GM18517 (cell line): Measurements from ENCODE around the gene MYO1G.

Experiments
- ATAC-seq: cut with Tn5 transposase; IDR thresholded peaks from one replicate; pipeline ENCODE4 v1.9.1; 2021; ENCODE audit warnings: mild to moderate bottlenecking, moderate library complexity; ENCODE audit not compliant: unreplicated experiment

The MYO1G gene

DNA sequence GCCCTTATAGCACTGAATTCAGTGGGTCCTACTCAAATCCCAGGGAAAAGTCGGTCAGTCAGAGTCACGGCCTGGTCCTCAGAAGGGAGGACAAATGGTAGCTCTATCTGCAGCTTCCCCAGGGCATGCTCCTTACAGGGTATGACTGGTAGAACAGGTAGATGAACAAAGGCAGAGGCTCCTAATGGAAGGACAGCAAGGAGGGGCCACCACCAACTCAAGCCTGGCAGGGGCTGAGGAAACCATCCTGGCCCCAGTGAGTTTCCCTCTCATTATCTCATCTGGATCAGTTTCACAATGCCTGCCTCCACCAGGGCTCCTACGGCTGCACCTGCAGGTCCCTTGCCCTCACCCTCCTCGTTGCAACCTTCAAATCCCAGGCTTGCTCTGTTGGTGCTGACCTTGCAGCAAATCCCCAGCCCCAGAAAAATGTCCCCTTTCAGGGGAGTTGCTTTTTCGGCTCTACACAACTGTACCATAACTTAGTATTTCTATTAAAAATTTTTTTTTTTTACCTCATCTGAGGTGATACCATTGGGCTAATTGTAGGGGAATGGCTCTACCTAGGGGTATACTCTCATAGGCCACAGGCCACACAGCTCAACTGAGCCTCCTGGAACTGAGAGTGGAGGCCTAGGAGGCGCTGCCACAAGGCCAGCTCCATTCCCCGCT is 2.4 kb upstream of the MYO1G start:
- peak; percentile 2 for ATAC-seq

DNA sequence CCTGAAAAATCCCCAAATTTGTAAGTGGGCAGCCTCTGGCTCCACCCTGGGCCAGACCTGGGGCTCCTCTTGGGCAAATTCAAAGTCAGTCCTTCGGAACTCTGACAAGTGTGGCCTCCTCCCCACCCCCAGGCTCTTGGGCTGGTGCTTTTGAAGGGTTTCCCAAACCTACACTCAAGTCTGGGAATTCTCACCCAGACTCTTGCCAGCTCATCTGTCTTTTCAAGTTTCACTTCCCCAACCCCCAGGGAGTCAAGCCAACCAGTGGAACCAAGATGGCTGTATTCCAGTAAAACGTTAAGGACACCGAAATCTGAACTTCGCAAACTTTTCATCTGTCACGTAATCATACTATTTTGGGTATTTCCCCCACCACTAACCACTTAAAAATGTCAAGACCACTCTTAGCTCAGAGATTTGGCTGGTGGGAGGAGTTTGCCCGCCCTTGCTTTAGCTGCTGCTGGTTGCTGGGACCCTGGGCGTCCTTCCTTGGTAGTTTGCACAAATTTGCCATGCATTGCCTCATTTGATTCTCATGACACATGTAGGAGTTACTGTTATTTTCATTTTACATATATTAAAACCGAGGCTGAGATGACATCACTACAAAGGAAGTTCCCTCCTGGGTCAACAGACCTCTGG is 1.7 kb upstream of the MYO1G start:
- peak; percentile 46 for ATAC-seq

DNA sequence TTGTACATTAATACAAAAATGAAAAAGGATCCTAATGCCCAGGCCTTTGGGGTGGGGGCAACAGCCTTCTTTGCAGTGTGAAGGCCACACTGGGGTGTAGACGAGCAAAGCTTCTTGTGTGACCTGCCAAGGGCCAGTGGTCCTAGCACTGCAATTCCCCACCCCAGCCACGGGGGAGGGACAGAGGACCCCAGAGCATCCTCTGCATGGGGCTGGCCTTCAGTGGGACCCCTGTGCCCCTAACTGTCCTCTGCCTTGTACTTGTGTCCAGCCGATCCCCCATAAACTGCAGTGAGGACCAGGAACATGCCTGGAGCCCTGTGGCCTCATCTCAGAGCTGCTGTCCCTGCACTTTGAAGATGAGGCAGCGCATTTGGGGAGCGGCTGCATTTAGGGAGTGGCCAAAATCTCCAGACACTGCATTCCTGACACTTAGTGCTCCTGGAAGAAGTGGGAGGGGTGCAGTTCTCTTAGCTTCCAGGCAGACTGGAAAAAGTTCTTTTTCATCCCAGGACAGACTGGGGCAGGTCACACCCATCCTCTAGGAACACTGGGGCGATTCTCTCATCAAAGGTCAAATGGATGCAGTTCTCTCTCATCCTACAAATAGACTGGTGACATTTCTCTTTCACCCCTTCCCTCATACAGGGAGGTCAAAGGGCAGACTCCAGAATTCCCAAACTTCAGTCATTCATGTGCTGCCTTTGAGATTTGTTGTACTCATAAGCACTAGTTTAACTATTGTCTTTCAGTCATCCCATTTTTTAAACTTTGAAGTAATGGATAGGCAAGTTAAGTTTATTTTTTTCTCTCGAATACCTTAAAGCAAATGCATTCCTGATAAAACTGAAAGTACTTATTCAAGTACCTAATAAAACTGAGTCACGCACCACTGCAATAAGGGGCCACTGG is 922 bp upstream of the MYO1G start:
- ATAC-seq = peak; percentile 9

DNA sequence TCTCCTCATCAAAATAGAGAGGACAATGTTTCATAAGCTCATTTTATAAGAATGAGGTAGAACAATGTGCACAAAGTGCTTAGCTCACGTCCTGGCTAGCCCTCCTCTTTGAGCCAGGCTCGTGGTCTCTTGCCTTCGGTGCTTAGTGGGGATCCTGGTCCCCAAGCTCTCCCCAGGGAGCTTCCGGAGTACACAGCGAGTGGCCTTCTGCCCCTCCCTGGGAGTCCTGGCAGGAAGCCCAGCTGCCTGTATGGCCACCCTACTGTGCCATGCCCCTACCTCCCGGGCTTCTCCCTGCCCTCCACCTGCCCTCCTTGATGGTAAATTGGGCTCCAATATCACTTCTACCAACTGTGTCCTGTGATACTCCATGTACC is 868 bp downstream of the MYO1G start:
- no peak for ATAC-seq

DNA sequence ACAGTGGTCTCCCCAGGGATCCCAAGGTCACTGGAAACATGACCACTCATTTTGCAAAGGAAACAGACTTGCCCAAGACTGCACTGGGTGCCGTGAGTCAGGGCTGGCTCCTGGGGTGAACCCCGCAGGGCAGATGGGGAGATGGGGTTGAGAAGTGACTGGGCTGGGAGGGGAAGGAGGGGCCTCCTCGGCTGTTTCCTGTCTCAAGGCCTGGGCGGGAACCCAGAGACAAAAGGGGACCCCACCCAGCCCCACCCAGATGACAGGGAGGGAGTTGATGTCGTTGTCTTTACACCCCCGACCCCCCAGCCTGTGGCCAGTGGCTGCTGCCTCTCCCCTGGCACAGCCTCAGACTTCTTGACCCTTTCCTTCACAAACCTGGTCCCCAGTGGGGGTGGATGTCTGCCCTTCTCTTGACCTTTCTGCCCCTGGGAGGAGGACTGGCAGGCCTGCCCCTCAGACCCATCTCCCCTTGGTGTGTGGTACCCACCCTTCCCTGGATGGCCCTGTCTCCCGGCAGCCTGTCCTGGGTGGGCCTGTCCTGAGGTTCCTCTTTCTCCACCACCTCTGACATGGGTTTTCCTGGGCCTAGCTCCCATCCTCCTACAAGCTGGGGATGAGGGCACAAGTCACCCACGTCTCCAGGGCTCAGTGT is 1.4 kb downstream of the MYO1G start:
- no peak for ATAC-seq

DNA sequence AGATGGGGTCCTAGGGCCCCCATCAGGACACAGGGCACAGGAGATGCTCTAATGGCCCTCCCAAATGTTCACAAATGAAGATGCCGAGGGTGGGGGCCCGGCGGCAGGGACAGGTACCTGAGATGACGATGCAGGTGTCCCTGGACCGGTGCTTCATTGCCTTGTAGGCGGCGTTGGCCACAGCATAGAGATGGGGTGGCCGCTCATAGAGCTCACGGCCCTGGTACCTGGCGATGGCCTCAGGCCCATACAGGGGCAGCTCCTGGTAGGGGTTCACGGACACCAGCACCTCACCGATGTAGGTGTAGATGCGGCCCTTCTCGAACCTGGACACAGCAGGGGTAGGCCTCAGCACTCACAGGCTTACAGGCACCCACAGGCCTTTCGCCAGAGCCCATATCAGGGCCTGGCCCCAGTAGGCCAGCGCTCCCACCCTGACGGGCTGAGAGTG is 2.0 kb downstream of the MYO1G start:
- ATAC-seq = no peak

DNA sequence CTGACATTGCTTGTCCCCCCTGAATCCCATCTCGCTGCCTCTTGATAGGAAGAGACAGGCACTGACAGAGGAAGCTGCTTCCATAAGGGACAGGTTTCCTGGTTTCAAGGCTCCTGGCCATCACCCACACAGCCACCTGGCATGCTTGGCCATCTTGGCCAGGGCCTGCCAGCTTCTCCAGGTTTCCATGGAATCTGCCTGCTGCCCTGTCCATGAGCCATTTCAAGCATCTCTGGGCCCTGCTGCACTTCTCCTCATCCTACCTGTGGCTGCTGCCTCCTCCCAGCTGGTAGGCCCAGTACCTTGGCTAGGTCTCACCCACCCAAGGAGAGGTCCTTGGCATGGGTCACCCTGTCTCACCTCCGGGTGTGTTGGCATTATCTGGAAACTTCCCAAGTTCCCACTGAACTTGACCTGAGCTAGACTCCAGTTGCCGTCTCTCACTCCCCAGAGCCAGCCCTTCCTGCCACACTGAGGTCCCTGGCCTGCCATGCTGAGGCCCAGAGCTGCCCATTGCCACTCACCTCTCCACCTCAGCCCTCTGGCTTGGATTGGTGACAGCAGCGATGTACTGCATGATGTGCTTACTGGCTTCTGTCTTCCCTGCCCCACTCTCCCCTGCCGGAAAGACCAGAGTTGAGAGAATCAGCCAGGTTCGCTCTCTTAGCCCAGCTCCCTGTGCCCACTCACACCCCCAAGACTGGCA is 2.6 kb downstream of the MYO1G start:
- no peak for ATAC-seq

DNA sequence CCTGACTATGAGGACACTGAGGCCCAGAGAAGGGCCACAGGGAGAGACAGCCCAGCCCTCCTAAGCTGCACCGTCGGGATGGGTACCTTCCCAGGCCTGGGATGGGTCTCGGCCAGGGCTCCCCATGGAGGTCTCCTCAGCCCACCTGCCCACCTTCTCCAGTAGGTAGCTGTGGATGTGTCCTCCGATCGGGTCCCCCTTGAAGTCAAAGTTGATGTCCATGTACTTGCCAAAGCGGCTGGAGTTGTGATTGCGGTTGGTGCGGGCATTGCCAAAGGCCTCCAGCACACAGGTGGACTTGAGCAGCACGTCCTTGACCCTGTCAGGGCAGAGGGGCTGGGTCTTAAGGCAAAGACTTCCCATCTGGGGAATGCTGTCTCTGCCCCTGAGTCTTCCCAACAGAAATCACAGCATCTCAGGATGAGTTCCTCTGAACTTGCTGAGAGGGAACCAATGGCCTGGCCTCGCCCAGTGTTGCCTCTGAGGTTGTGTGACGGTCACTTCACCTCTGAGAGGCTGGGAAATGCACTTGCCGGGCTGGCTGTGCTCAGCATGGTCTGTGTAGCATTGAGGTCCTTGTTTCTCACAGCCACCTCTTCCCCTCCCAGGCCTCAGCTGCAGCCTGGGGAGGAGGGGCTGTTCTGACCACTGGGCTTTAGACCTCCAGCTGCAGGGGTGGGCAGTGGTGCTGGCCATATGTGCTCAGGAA is 3.3 kb downstream of the MYO1G start:
- no peak for ATAC-seq

DNA sequence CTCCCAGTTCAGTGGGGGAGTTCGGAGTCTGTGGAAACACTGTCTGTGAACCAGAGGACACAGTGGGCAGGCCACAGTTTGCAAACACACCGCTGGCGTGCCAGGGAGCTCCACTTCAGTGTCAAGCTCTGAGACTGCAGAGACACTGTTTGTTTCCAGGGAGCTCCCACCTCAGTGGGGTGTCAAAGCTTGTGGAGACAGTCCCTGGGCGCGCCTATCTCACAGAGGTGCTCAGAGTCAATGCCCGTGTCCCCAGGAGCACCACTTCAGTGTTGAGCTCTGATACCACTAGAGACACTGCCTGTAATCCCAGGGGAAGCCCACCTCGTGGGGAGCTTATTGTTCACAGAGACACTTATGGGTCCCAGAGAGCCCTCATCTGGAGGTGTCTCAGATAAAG is 4.3 kb downstream of the MYO1G start:
- ATAC-seq = no peak

DNA sequence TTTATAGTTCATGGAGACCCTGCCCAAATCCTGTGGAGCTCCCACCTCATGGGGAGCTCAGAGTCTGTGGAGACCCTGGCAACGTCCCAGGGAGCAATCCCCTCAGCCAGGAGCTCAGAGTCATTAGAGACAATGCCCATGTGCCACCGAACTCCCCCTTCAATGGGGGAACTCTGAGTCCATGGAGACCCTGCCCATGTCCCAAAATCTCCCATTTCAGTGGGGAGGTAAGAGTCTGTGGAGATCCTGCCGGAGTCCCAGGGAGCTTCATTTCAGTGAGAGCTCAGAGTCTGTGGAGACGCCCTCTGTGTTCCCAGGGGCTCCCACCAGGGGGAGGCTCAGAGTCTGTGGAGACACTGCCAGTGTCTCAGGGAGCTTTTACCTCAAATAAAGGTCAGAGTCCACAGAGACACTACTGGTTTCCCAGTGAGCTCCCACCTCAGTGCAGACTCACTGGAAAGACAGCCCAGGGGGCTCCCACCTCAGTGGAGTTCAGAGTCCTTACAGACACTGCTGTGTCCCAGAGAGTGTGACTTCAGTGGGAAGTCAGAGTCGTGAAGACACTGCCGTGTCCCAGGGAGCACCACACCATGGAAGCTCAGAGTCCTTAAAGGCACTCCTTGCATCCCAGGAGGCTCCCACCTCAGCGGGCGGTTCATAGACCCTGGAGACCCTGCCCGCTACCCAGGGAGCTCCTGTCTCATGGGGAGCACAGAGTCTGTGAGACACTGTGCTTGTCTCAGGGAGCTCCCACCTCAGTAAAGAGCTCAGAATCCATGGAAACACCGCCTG is 5.0 kb downstream of the MYO1G start:
- no peak for ATAC-seq

DNA sequence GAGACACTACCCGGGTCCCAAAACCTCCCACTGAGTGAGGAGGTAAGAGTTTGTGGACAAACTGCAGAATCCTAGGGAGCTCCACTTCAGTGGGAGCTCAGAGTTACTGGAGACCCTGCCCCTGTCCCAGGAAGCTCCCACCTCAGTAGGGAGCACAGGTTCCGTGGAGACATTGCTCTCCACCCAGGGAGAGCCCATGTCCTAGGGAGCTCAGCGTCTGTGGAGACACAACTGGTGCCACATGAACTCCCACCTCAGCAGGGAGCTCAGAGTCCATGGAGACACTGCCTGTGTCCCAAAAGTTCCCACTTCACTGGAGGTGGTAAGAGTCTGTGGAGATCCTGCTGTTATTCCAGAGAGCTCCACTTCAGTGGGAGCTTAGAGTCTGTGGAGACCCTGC is 6.3 kb downstream of the MYO1G start:
- no peak for ATAC-seq

DNA sequence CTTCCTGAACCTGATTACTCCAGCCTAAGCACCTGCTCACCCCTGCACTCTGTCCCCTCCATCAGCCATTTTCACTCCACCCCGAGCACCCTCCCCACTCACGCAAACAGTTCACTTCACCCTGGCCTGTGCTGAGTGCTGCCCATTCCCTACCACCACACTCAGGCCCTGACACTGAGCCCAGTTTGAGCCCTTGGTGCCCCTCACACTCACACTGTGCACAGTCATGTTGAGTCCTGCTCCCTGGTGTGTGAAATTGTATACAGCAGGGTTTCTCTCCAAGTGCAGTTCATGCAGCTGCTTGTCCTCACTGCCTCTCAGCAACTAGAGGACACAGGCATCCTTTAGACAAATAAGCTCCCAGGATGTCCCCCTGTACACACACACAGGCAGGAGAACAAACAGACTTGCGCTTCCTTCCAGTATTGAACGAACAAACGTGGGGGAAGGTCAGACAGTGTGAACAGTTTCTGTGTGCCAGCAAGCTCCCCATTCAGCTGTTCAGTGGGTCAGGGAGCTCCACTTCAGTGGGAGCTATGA is 6.8 kb downstream of the MYO1G start:
- ATAC-seq = no peak

DNA sequence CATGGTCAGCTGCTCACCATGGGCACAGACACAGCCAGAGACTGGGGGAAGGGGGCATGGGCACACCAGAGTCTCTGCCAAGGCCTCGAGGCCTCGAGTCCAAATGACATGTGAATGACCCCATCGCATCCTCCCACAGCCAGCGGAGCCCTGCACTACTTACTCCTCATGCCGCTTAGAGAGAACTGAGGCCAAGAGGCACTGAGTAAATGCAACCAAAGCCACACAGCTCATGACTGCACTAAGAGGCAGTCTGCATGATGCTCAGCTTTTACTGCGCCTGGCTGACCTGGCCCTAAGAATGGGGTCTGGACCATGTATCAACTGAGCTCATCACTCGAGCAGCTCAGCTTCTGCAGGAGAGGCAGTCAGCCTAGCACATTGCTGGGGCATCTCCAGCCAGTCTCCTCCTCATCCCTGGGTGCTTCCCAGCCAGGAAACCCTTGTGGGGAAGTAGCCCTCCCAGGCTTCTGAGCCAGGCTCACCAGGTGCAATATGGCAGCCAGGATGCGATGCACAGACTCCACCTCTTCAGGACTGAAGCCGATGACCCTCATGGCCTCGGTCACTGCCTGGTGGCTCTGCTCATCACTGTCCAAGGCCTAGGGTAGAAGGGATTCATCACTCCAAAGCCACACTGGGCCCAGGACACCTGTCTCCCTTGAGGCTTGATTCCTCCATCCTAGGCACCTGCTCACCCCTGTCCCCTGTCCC is 7.5 kb downstream of the MYO1G start:
- no peak for ATAC-seq

DNA sequence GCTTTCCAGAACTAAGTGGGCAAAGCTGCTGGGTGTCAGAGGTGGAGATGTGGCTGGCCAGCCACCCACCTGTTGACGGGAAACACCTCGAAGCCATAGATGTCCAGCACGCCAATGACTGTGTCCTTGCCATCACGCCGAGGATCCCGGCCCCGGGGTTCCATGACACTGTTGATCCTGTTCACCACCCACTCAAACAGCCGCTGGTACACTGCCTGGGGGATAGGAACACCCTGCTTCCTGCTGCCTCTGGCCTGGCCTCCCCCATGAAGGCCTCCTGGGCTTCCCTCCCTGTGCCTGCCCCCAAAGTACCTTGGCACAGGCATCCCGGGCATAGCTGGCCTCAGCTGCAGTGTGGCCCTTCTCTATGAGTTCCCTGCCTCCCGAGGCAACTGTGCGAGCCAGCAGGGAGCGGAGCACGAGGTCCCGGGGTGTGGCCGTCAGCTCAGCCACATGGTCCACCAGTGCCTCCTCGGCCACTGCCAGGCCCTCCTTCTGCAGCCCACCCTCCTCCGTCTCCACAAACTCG is 8.2 kb downstream of the MYO1G start:
- ATAC-seq = no peak

DNA sequence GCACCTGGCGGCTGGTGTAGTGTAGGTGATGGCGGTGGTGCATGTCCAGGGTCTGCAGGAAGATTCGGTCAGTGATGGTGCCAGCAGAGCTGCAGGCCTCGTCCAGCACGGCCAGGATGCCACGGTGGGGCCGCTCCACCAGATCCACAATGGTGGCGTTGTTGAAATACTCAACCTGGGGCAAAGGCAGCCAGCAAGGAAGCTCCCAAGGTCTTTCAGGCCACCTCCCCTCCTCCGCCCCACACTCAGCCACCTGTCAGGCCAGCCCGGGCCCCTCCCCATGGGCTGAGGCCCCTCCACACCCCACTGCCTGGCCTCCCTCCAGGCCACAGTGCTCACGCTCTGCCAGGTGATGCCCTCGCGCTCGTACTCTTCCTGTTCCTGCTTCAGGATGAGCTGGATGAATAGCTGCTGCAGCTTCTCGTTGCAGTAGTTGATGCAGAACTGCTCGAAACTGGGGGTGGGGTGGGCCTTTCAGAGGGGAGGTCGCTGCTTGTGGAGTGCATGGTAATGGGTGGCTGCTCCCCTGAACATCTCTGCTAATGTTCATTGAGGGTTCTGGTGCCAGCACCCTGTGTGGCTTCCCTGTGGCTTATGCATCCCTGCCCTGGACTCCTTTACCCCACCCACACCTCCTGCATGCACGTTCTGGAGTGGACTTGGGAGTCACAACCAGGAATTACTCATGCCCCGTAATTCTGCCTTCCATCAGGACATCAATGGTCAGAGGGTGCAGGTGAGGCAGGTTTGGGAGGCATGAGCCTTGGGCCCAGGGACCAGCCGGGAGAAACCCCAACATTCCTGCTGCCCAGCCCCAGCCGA is 8.9 kb downstream of the MYO1G start:
- ATAC-seq = no peak

DNA sequence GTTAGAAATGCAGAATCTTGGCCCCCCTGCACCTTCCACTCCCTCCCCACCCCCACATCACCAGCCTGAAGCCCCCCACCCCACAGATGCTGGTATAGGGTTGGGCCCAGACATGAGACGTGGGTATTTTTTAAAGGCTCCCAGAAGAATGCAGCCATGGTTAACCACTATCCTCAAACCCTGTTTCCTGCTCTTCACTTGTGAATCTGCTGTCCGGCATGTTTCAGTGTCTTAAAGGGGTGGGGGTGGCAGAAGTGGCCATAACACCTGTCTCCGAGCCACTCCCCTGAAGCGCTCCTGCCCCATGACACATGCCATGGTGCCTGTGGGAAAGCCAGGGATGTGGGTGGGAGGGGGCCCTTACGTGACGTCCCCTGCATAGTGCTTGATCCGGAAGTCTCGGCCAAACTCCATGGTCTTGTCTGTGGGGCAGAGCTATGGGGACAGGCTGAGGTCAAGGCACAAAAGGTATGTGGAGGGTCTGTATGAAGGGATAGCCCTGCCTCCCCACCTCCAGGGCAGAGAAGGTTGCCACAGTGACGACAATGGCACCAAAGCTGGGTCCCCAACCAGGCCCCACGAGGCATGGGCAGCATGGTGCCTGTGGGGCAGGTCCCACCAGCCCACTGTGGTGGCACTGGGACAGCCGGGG is 9.6 kb downstream of the MYO1G start:
- ATAC-seq = no peak
